Retina (tissue), 1 donor: Measurements from ENCODE around the gene PLAU.
A peak's percentile ranks its signal among the peaks of the same experiment; 100 is the strongest.
"Not testable (repeated sequence)": the region's sequence is repeated elsewhere in the genome, so short reads cannot be mapped to it uniquely, and the experiment has no call there.

Experiments used
- DNase-seq: peaks from one replicate; pipeline ENCODE4 v3.0.0-alpha.2; 2016

PLAU gene

GRCh38 chr10:73922864-73923133 is 11.9 kb downstream of the PLAU start:
- no peak for DNase-seq

GRCh38 chr10:73923935-73924598 is 13.1 kb downstream of the PLAU start:
- DNase-seq = no peak

GRCh38 chr10:73924935-73925334 is 14.0 kb downstream of the PLAU start:
- no peak for DNase-seq

GRCh38 chr10:73925539-73925938 is 14.6 kb downstream of the PLAU start:
- DNase-seq = no peak

- no peak for DNase-seq
Observed at GRCh38 chr10:73926152-73926764, 15.3 kb downstream of the PLAU start.

- DNase-seq = not testable (repeated sequence)
Observed at GRCh38 chr10:73930630-73931327, 19.8 kb downstream of the PLAU start.

- no peak for DNase-seq
Observed at GRCh38 chr10:73931767-73932619, 21.1 kb downstream of the PLAU start.

GRCh38 chr10:73932620-73933112 is 21.7 kb downstream of the PLAU start:
- DNase-seq = no peak

- DNase-seq = no peak
Observed at GRCh38 chr10:73934074-73934473, 23.1 kb downstream of the PLAU start.

GRCh38 chr10:73935895-73936294 is 25.0 kb downstream of the PLAU start:
- no peak for DNase-seq

GRCh38 chr10:73937333-73938043 is 26.6 kb downstream of the PLAU start:
- no peak for DNase-seq

GRCh38 chr10:73940634-73941221 is 29.8 kb downstream of the PLAU start:
- DNase-seq = peak; percentile 87

GRCh38 chr10:73941300-73941699 is 30.4 kb downstream of the PLAU start:
- no peak for DNase-seq

- DNase-seq = no peak
Observed at GRCh38 chr10:73944356-73945100, 33.6 kb downstream of the PLAU start.

- no peak for DNase-seq
Observed at GRCh38 chr10:73946253-73947145, 35.6 kb downstream of the PLAU start.

GRCh38 chr10:73948947-73949633 is 38.2 kb downstream of the PLAU start:
- DNase-seq = no peak

- no peak for DNase-seq
Observed at GRCh38 chr10:73950155-73950948, 39.4 kb downstream of the PLAU start.

GRCh38 chr10:73953665-73954064 is 42.7 kb downstream of the PLAU start:
- DNase-seq = no peak

- DNase-seq = no peak
Observed at GRCh38 chr10:73954737-73955136, 43.8 kb downstream of the PLAU start.
